HL-60 (cell line): ENCODE data around the gene LMAN1.

ENCODE experiments used
- CTCF ChIP-seq: IDR thresholded peaks from one replicate; pipeline ENCODE4 v1.5.1; 2011; ENCODE audit warnings: low read length, control low read depth, inconsistent platforms; ENCODE audit not compliant: insufficient read depth
- GABPA ChIP-seq: IDR thresholded peaks from 2 replicates; pipeline ENCODE4 v1.6.1; 2012; ENCODE audit warnings: low read depth
- POLR2AphosphoS5 ChIP-seq: IDR thresholded peaks from 2 replicates; pipeline ENCODE4 v1.6.1; 2012; ENCODE audit warnings: low read depth

- no peak for TF ChIP-seq CTCF
- no peak for TF ChIP-seq POLR2AphosphoS5
- no peak for TF ChIP-seq GABPA
Measured at GRCh38 chr18:59354731-59355130, 4.3 kb downstream of the LMAN1 start.
